Panc1 (cell line): Measurements from ENCODE around the gene TBXA2R. TPM values are rescaled to one million over a fixed set of nuclear protein-coding genes. Genes with fewer than 3 reads are reported as not detected.
A peak's percentile ranks its signal among the peaks of the same experiment; 100 is the strongest.

Source experiments
- ATAC-seq: fragments of 200-7000 bp; cut with Tn5 transposase; 2 replicates; pipeline ENCODE4 v1.9.1; 2020; ENCODE audit warnings: mild to moderate bottlenecking, moderate library complexity
- BruUV-seq: library from RNA; stranded (reverse); fragments of 400-500 nt; replicated peaks from 2 replicates; lab custom pipeline; 2021; lab: Mats Ljungman, UMichigan
- CTCF ChIA-PET: fragments of 300-600 bp; sonication (Branson Sonifier 250); formaldehyde crosslinking; loops from one replicate; lab custom pipeline; 2022; ENCODE audit warnings: antibody characterized with exemption; lab: Charles Lee
- POLR2A ChIA-PET: fragments of 300-600 bp; sonication (Branson Sonifier 250); formaldehyde crosslinking; loops from one replicate; lab custom pipeline; 2022; ENCODE audit warnings: antibody characterized with exemption; lab: Charles Lee
- DNase-seq: peaks from one replicate; pipeline ENCODE4 v3.0.0-alpha.2; 2010; ENCODE audit warnings: low read depth, low spot score
- H3K27ac ChIP-seq: 2 replicates; pipeline ENCODE4 v1.5.1; 2011; ENCODE audit warnings: mild to moderate bottlenecking, low read length, inconsistent platforms
- H3K27me3 ChIP-seq: fragments of 200-500 bp; sonication (Bioruptor generic); 2 replicates; pipeline ENCODE4 v1.6.0; 2014; ENCODE audit warnings: low read length, inconsistent platforms; ENCODE audit not compliant: control insufficient read depth, insufficient read depth
- H3K36me3 ChIP-seq: fragments of 200-500 bp; sonication (Bioruptor generic); 2 replicates; pipeline ENCODE4 v1.5.1; 2014; ENCODE audit warnings: inconsistent platforms, mild to moderate bottlenecking, low read length, moderate library complexity; ENCODE audit not compliant: control insufficient read depth, insufficient read depth
- H3K4me1 ChIP-seq: 2 replicates; pipeline ENCODE4 v1.5.1; 2011; ENCODE audit warnings: inconsistent platforms, mild to moderate bottlenecking, low read length, moderate library complexity; ENCODE audit not compliant: control insufficient read depth, insufficient read depth
- H3K4me3 ChIP-seq, 2 experiments: 2 replicates each; pipeline ENCODE4 v1.5.1; 2011 to 2012; ENCODE audit warnings: low read depth in 2 of 2, low read length in 2 of 2, mild to moderate bottlenecking in 2 of 2, inconsistent platforms in 1 of 2, moderate library complexity in 1 of 2
- H3K9me3 ChIP-seq: fragments of 200-500 bp; sonication (Bioruptor generic); 2 replicates; pipeline ENCODE4 v1.5.1; 2014; ENCODE audit warnings: low read depth, mild to moderate bottlenecking, inconsistent platforms, low read length, moderate library complexity; ENCODE audit not compliant: control insufficient read depth, insufficient read depth
- POLR2AphosphoS5 ChIP-seq: IDR thresholded peaks from 2 replicates; pipeline ENCODE4 v1.6.1; 2012; ENCODE audit warnings: mild to moderate bottlenecking, low read depth, low read length, moderate library complexity
- SIN3A ChIP-seq: IDR thresholded peaks from 2 replicates; pipeline ENCODE4 v1.6.1; 2012; ENCODE audit warnings: low read depth, mild to moderate bottlenecking, low read length, moderate library complexity, borderline replicate concordance; ENCODE audit not compliant: insufficient read depth
- TCF7L2 ChIP-seq: IDR thresholded peaks from 2 replicates; pipeline ENCODE4 v1.6.1; 2011; ENCODE audit warnings: mild to moderate bottlenecking, low read depth, low read length, inconsistent platforms
- in situ Hi-C: cut with HindIII; loops from 2 replicates; pipeline ENCODE4 v1.10.0; 2016; ENCODE audit warnings: low sequenced_read_pairs, low pct_unique_long_range_greater_than_20kb
- intact Hi-C: fragments of 100-400 bp; cut with micrococcal nuclease; formaldehyde crosslinking; loops from one replicate; pipeline ENCODE4 v1.10.0; 2022; ENCODE audit not compliant: unreplicated experiment
- total RNA-seq: library from RNA; stranded (reverse); gene quantifications from one replicate; pipeline ENCODE4 v1.2.1, GENCODE V29; 2021; ENCODE audit not compliant: unreplicated experiment
- TF ChIP-seq, protein P1 (sequence below): fragments of 450-650 bp; IDR thresholded peaks from 2 replicates; pipeline ENCODE4 v1.5.1; 2017; ENCODE audit warnings: mild to moderate bottlenecking
- TF ChIP-seq, protein P2 (sequence below), 2 experiments: IDR thresholded peaks; 2 replicates each; pipeline ENCODE4 v1.6.1; 2011 to 2012; ENCODE audit warnings: low read depth in 2 of 2, control low read depth in 1 of 2, low read length in 1 of 2, mild to moderate bottlenecking in 1 of 2, moderate library complexity in 1 of 2; ENCODE audit not compliant: insufficient read depth in 1 of 2

Gene TBXA2R
- total RNA-seq, 1 experiment from 2014 or later, result 5.2 TPM

DNA sequence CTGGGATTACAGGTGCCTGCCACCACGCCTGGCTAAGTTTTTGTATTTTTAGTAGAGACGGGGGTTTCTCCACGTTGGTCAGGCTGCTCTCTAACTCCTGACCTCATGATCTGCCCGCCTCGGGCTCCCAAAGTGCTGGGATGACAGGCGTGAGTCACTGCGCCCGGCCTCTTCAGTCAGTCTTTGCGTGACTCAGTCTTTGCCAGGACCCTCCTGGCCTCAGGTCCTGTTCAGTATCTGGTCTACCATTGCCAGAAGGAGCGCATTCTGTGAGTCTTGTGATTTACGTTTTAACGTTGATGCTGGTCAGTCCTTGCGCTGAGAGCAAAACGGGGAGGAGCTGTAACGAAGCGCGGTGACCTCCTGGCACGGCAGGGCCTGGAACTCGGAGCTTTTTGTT is 41.5 kb downstream of the TBXA2R start:
- POLR2A ChIA-PET, result no interaction called here
- BruUV-seq, result no TSS peak
- TF ChIP-seq TCF7L2 (no peak), SIN3A (no peak), POLR2AphosphoS5 (no peak)
- TF ChIP-seq, protein P1, sequence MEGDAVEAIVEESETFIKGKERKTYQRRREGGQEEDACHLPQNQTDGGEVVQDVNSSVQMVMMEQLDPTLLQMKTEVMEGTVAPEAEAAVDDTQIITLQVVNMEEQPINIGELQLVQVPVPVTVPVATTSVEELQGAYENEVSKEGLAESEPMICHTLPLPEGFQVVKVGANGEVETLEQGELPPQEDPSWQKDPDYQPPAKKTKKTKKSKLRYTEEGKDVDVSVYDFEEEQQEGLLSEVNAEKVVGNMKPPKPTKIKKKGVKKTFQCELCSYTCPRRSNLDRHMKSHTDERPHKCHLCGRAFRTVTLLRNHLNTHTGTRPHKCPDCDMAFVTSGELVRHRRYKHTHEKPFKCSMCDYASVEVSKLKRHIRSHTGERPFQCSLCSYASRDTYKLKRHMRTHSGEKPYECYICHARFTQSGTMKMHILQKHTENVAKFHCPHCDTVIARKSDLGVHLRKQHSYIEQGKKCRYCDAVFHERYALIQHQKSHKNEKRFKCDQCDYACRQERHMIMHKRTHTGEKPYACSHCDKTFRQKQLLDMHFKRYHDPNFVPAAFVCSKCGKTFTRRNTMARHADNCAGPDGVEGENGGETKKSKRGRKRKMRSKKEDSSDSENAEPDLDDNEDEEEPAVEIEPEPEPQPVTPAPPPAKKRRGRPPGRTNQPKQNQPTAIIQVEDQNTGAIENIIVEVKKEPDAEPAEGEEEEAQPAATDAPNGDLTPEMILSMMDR, result no peak
- TF ChIP-seq, protein P2, sequence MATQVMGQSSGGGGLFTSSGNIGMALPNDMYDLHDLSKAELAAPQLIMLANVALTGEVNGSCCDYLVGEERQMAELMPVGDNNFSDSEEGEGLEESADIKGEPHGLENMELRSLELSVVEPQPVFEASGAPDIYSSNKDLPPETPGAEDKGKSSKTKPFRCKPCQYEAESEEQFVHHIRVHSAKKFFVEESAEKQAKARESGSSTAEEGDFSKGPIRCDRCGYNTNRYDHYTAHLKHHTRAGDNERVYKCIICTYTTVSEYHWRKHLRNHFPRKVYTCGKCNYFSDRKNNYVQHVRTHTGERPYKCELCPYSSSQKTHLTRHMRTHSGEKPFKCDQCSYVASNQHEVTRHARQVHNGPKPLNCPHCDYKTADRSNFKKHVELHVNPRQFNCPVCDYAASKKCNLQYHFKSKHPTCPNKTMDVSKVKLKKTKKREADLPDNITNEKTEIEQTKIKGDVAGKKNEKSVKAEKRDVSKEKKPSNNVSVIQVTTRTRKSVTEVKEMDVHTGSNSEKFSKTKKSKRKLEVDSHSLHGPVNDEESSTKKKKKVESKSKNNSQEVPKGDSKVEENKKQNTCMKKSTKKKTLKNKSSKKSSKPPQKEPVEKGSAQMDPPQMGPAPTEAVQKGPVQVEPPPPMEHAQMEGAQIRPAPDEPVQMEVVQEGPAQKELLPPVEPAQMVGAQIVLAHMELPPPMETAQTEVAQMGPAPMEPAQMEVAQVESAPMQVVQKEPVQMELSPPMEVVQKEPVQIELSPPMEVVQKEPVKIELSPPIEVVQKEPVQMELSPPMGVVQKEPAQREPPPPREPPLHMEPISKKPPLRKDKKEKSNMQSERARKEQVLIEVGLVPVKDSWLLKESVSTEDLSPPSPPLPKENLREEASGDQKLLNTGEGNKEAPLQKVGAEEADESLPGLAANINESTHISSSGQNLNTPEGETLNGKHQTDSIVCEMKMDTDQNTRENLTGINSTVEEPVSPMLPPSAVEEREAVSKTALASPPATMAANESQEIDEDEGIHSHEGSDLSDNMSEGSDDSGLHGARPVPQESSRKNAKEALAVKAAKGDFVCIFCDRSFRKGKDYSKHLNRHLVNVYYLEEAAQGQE (IDR thresholded peaks at IDR 0.05; ENCODE audit: insufficient read depth in 1 of 2, low read depth in 2 of 2, low read length in 1 of 2), result no peak
- ATAC-seq, result peak; percentile 74
- intact Hi-C loops, result no loop called here
- Histone ChIP-seq H3K27me3 (no peaks in the 10 kb centered on the region), H3K4me1 (no peaks in the 10 kb centered on the region), H3K36me3 (no peaks in the 10 kb centered on the region), H3K27ac (no peak overlapping the region), H3K4me3 (no peak overlapping the region), H3K9me3 (no peaks in the 10 kb centered on the region)
- CTCF ChIA-PET, result no interaction called here
- DNase-seq, result no peak
- in situ Hi-C loops, result no loop called here

GRCh38 chr19:3563709-3564524 is 42.8 kb downstream of the TBXA2R start:
- TF ChIP-seq POLR2AphosphoS5 (no peak), TCF7L2 (no peak), SIN3A (no peak)
- TF ChIP-seq, protein P2 (IDR thresholded peaks at IDR 0.05; ENCODE audit: insufficient read depth in 1 of 2, low read depth in 2 of 2, low read length in 1 of 2), result no peak
- TF ChIP-seq, protein P1, result no peak
- no peak overlapping the region for H3K27ac ChIP-seq
- no peak overlapping the region for H3K4me3 ChIP-seq
- intact Hi-C loops, result no loop called here
- no peaks in the 10 kb centered on the region for H3K9me3 ChIP-seq
- H3K27me3 ChIP-seq, result no peaks in the 10 kb centered on the region
- in situ Hi-C loops, result no loop called here
- no peaks in the 10 kb centered on the region for H3K36me3 ChIP-seq
- no TSS peak for BruUV-seq
- ATAC-seq (no peak), DNase-seq (no peak)
- no peaks in the 10 kb centered on the region for H3K4me1 ChIP-seq
- ChIA-PET POLR2A (no interaction called here), CTCF (no interaction called here)
